Measurements from ENCODE around the gene IFITM1. TPM values are rescaled to one million over a fixed set of nuclear protein-coding genes. Genes with fewer than 3 reads are reported as not detected.

IFITM1 gene
- total RNA-seq = 72.5 and 82.9 TPM in 2 replicates

DNA sequence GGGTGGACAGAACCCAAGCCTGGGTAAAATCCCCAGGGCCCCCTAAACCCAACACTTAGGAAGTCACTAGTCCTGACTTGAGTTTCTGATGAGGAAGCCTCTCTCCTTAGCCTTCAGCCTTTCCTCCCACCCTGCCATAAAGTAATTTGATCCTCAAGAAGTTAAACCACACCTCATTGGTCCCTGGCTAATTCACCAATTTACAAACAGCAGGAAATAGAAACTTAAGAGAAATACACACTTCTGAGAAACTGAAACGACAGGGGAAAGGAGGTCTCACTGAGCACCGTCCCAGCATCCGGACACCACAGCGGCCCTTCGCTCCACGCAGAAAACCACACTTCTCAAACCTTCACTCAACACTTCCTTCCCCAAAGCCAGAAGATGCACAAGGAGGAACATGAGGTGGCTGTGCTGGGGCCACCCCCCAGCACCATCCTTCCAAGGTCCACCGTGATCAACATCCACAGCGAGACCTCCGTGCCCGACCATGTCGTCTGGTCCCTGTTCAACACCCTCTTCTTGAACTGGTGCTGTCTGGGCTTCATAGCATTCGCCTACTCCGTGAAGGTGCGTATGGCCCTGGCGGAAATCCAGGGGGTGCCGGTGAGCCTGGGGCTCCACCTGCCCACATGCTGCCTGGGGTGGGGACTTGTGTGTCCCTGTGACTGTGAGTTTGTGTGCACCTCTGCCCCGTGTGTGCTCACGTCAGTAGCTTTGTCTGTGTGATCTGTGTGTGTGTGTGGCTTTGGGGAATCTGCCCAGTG, at the start of gene IFITM1:
Gene IFITM1, plus strand, starts transcription at position 254 of the 767 bp plus-strand sequence. Its CDS starts 131 bp downstream, at position 385.

DNA sequence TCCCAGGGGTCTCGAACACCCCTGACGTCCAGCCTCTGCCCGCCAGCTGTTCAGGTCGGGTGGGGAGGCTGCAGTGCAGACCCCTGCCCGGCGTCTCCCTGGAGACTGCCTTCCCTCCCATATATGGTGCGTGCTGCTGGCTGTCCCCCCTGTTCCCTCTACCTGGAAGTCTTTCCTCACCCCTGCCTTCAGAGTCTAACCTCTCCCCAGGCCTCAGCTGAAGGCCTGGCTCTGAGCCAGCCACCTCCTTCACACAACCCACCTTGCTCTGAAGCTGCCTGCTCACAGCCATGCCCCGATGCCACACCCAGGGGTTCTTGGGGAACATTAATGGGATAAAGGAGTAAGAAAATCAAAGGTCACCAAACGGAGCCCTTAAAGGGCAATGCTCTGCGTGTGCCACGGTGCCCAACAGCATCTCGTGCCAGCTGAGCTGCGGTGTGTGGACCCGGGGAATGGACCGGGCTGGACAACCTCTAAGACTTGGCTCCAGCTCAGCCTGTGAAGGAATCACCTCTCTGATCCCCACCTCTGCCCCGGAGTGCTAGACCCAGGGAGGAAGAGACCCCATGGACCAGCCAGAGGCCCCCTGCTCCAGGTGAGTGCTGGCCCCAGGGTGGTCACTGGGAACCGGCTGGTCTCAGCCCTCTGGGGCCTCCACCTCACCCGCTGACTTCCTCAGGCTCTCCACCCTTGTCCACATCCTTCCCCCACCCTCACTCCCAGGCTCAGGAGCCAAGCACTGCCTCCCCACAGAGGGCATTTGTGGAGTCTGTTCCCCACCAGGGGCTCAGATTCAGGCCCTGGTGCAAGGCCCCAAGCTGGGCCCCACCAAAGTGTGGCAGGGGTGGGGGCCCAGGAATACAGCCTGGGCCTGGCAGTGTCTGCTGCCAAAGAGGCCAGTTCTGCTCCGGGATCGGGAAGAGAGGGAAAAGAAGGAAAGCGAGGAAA, 35.6 kb upstream of the IFITM1 start, which contains the start of gene NLRP6:
Gene NLRP6, plus strand, starts transcription at position 407 of the 951 bp plus-strand sequence. Its CDS starts 163 bp downstream, at position 570.

DNA sequence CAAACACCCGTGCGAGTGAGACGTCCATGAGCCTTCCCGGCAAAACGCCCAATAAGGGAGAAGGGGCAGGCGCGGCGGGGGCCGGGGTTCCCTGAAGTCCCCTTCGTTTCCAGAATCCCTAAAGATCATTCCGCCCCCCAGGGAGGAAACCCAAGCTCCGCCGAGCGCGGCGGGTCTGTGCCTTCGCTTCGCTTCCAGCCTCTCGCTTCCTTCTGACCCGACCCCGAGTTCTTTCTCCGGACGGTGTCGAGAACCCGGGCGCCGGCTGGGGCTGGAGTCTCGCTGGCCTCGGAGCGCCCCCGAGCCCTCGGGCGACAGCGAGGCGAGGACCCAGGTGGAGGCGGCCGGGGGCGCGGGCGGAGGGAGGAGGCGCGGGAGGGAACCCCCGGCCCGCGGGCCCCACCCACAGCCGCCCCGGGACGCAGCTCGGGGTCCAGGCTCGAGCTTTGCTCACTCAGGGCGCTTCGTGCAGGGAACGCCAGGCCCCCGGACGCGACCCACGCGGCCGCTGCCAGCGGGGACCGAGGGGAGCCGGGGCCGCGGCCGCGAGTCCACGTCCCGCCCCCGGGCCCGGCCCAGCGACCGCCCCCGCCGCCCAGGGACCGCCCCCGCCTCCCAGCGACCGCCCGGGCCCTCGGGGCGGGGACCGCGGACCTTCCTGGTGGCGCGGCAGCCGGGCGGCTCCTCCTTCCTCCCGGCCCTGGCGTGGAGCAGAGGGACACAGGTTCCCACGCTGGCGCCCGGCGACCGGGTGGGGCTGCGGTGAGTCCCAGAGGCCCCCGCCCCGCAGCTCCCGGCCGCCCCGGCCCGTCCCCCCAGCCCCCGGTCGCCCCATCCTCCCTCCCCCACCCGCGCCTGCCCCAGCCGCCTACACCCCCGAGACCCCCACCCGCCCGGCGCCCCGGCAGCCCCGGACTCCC, 25.1 kb upstream of the IFITM1 start, which contains the start of gene PGGHG:
Gene PGGHG, plus strand, starts transcription at position 649 of the 920 bp plus-strand sequence. CDS start 691 bp downstream, outside the sequence.

DNA sequence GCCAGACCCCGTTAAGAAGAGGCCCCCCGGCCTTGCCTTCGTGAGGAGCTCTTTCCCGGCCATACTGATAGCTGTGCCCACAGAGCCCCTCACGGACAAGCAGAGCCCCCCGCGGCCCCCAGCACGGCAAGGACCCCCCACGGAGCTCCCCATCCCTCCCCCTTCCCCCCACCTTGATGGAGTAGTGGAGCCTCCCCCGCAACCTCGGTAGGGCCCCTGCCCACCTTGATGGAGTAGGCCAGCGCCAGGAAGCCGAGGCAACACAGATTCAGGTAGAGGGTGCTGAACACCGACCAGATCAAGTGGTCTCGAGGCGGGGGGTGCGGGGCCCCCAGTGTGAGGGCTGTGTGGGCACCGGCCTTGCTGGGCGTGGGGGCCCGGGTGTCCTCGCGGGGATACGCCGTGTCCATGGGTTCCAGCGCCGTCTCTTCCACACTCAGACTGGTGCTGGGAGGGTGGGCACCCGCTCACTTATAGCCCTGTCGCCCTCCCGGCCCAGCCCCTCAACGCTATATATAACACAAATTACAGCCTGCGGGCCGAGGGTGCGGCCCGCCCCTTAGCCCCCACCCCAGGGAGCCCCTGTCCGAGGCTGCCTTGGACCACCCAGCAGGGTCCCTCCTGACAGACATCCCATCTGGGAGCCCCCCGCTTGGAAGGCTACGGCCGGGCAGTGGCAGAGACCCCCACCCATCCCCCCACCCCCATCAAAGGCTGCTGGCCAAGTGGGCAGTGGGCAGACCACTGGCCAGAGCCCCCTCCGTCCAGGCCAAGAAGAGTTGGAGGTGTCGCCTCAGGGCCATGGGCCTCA, 14.6 kb upstream of the IFITM1 start, which contains the start of gene IFITM5:
Gene IFITM5, minus strand, starts transcription at position 446 of the 811 bp plus-strand sequence. Its CDS starts 36 bp downstream, at position 410.

DNA sequence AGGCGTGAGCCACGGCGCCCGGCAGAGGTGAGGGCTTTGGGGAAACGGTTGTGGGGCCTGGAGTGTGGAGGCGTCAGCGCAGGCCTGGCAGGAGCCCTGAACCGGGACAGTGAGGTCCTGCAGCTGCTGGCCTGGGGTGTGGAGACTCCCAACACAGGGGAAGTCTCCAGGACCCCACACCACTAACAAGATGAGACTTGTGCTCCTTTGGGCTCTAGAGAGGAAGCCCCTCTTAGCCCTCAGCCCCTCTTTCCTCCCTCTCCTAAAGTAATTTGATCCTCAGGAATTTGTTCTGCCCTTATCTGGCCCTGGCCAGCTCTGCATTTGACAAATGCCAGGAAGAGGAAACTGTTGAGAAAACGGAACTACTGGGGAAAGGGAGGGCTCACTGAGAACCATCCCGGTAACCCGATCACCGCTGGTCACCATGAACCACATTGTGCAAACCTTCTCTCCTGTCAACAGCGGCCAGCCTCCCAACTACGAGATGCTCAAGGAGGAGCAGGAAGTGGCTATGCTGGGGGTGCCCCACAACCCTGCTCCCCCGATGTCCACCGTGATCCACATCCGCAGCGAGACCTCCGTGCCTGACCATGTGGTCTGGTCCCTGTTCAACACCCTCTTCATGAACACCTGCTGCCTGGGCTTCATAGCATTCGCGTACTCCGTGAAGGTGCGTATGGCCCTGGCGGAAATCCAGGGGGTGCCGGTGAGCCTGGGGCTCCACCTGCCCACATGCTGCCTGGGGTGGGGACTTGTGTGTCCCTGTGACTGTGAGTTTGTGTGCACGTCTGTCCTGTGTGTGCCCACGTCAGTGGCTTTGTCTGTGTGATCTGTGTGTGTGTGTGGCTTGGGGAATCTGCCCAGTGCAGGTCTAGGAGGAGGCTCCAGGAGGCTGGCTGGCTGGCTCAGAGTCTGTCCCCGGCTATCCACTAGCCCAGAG, 5.8 kb upstream of the IFITM1 start, which contains the start of gene IFITM2:
Gene IFITM2, plus strand, starts transcription at position 51 of the 943 bp plus-strand sequence. Its CDS starts 377 bp downstream, at position 428.

Other genes starting within 250 kb of the IFITM1 start
- not detected in 2 replicates for gene SCGB1C1, start 121.0 kb upstream of the IFITM1 start, total RNA-seq
- 32.9 and 33.6 TPM in 2 replicates for gene BET1L, start 106.6 kb upstream of the IFITM1 start, total RNA-seq
- gene RIC8A, start 106.3 kb upstream of the IFITM1 start, total RNA-seq = 102 and 127 TPM in 2 replicates
- 12.8 and 14.6 TPM in 2 replicates for gene SIRT3, start 77.7 kb upstream of the IFITM1 start, total RNA-seq
- gene PSMD13, start 77.1 kb upstream of the IFITM1 start, total RNA-seq = 126 and 140 TPM in 2 replicates
- not detected in 2 replicates for gene NLRP6, start 35.6 kb upstream of the IFITM1 start, total RNA-seq
- 6.1 and 6.4 TPM in 2 replicates for gene PGGHG, start 24.9 kb upstream of the IFITM1 start, total RNA-seq
- not detected in 2 replicates for gene IFITM5, start 14.5 kb upstream of the IFITM1 start, total RNA-seq
- 317 and 338 TPM in 2 replicates for gene IFITM2, start 6.2 kb upstream of the IFITM1 start, total RNA-seq
- gene IFITM3, start 6.8 kb downstream of the IFITM1 start, total RNA-seq = 256 and 282 TPM in 2 replicates
- 4.7 and 10.7 TPM in 2 replicates for gene B4GALNT4, start 55.5 kb downstream of the IFITM1 start, total RNA-seq
- 1.9 and 2.0 TPM in 2 replicates for gene PKP3, start 80.2 kb downstream of the IFITM1 start, total RNA-seq
- 25.1 and 29.9 TPM in 2 replicates for gene SIGIRR, start 101.0 kb downstream of the IFITM1 start, total RNA-seq
- gene ANO9, start 128.0 kb downstream of the IFITM1 start, total RNA-seq = under 0.01 TPM in 1 of 2 replicates, not detected in the other
- 32.4 and 33.9 TPM in 2 replicates for gene PTDSS2, start 136.2 kb downstream of the IFITM1 start, total RNA-seq
- 272 and 273 TPM in 2 replicates for gene RNH1, start 193.2 kb downstream of the IFITM1 start, total RNA-seq
- 53.1 and 65.7 TPM in 2 replicates for gene HRAS, start 221.5 kb downstream of the IFITM1 start, total RNA-seq
- gene LRRC56, start 223.5 kb downstream of the IFITM1 start, total RNA-seq = 0.30 and 0.34 TPM in 2 replicates
- 0.59 and 0.84 TPM in 2 replicates for gene LMNTD2, start 246.7 kb downstream of the IFITM1 start, total RNA-seq
- gene RASSF7, start 246.9 kb downstream of the IFITM1 start, total RNA-seq = 9.1 and 9.4 TPM in 2 replicates